ENCODE results near the gene SLC25A45. TPM values are rescaled to one million over a fixed set of nuclear protein-coding genes. Genes with fewer than 3 reads are reported as not detected.

The SLC25A45 gene
- total RNA-seq, 2 experiments from 2014 or later = 12.8 to 14.4 TPM

DNA sequence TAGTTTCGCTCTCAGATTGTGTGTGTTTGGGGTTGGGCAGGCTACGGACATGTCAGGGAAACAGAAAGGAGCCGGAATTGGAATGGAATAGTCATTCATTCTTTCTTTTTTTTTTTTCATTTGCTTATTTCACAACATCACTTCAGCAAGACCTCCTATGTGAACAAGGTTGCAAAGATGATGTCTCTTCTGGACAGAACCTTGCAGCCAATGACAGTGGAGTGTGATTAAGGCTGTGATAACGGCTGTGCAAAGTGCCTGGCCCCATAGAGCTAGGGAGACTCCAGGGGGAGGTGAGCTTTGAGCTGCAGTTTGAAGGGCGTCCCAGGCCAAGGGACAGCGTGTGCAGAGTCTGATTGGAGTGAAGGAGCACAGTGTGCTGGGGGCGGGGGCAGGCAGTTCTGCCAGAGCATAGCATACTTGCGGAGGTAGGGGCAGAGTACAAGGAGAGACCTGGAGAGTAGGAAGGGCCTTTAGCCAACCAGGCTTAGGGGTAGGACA, 24.5 kb downstream of the SLC25A45 start:
- ATAC-seq (no peak), DNase-seq (no peak)
- no peaks in the 10 kb centered on the region for H3K27me3 Mint-ChIP-seq
- peaks cover 16% of the 10 kb centered on the region for H3K4me1 Mint-ChIP-seq (ENCODE audit: low read depth)
- no peak overlapping the region for H3K27ac Mint-ChIP-seq
- no peak overlapping the region for H3K4me3 Mint-ChIP-seq
- intact Hi-C loops (cut with micrococcal nuclease) = no loop called here
- TF ChIP-seq, protein P1, sequence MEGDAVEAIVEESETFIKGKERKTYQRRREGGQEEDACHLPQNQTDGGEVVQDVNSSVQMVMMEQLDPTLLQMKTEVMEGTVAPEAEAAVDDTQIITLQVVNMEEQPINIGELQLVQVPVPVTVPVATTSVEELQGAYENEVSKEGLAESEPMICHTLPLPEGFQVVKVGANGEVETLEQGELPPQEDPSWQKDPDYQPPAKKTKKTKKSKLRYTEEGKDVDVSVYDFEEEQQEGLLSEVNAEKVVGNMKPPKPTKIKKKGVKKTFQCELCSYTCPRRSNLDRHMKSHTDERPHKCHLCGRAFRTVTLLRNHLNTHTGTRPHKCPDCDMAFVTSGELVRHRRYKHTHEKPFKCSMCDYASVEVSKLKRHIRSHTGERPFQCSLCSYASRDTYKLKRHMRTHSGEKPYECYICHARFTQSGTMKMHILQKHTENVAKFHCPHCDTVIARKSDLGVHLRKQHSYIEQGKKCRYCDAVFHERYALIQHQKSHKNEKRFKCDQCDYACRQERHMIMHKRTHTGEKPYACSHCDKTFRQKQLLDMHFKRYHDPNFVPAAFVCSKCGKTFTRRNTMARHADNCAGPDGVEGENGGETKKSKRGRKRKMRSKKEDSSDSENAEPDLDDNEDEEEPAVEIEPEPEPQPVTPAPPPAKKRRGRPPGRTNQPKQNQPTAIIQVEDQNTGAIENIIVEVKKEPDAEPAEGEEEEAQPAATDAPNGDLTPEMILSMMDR (IDR thresholded peaks at IDR 0.05) = no peak
- ChIA-PET POLR2A (interaction anchor here (1.5 to 3.3 kb wide), 4 partner anchors 13 to 148 kb away, joined by 5 to 20 read pairs (median 16); partner anchors contain the start of gene MALAT1), CTCF (interaction anchor here (1.4 to 2.4 kb wide), 2 partner anchors 28 to 43 kb away, joined by 6 to 12 read pairs; partner anchors contain the start of gene CDC42EP2)
- H3K9me3 Mint-ChIP-seq = no peaks in the 10 kb centered on the region
- no peaks in the 10 kb centered on the region for H3K36me3 Mint-ChIP-seq (ENCODE audit: low read depth)

GRCh38 chr11:65356394-65356972, 26.0 kb downstream of the SLC25A45 start:
- Mint-ChIP-seq H3K4me3 (peak overlapping the region; percentile 82), H3K36me3 (ENCODE audit: low read depth) (peaks cover 10% of the 10 kb centered on the region), H3K27ac (no peak overlapping the region), H3K27me3 (no peaks in the 10 kb centered on the region), H3K9me3 (no peaks in the 10 kb centered on the region), H3K4me1 (ENCODE audit: low read depth) (peaks cover 13% of the 10 kb centered on the region)
- TF ChIP-seq, protein P1 (IDR thresholded peaks at IDR 0.05) = no peak
- DNase-seq = no peak
- intact Hi-C loops (cut with micrococcal nuclease) = no loop called here
- ChIA-PET CTCF (interaction anchor here (0.9 to 2.4 kb wide), 7 partner anchors 18 to 115 kb away, joined by 3 to 12 read pairs (median 5); partner anchors contain the start of genes CDC42EP2 and DPF2), POLR2A (interaction anchor here (0.7 to 3.3 kb wide), 10 partner anchors 14 to 149 kb away, joined by 3 to 20 read pairs (median 4); partner anchors contain the start of genes MALAT1 and POLA2)
- ATAC-seq = no peak

DNA sequence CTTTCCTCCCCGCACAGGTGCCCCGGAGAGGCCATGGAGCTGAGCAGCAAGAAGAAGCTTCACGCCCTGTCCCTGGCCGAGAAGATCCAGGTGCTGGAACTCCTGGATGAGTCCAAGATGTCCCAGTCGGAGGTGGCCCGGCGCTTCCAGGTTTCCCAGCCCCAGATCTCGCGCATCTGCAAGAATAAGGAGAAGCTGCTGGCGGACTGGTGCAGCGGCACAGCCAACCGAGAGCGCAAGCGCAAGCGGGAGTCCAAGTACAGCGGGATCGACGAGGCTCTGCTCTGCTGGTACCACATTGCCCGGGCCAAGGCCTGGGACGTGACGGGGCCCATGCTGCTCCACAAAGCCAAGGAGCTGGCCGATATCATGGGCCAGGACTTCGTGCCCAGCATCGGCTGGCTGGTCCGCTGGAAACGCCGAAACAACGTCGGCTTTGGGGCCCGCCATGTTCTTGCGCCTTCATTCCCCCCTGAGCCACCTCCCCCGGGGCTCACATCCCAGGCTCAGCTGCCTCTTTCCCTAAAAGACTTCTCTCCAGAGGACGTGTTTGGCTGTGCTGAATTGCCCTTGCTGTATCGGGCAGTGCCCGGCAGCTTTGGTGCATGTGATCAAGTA, 26.6 kb downstream of the SLC25A45 start:
- H3K9me3 Mint-ChIP-seq = no peaks in the 10 kb centered on the region
- ChIA-PET CTCF (interaction anchor here (0.9 to 2.4 kb wide), 6 partner anchors 19 to 116 kb away, joined by 3 to 12 read pairs (median 5); partner anchors contain the start of genes CDC42EP2 and DPF2), POLR2A (interaction anchor here (0.5 to 3.3 kb wide), 13 partner anchors 17 to 260 kb away, joined by 3 to 20 read pairs (median 4); partner anchors contain the start of genes DPF2, MALAT1 and POLA2)
- H3K36me3 Mint-ChIP-seq (ENCODE audit: low read depth) = peaks cover 12% of the 10 kb centered on the region
- intact Hi-C loops (cut with micrococcal nuclease) = no loop called here
- DNase-seq (no peak), ATAC-seq (no peak)
- H3K4me3 Mint-ChIP-seq = peak overlapping the region; percentile 82
- H3K27ac Mint-ChIP-seq = no peak overlapping the region
- H3K27me3 Mint-ChIP-seq = no peaks in the 10 kb centered on the region
- TF ChIP-seq, protein P1 (IDR thresholded peaks at IDR 0.05) = no peak
- H3K4me1 Mint-ChIP-seq (ENCODE audit: low read depth) = peaks cover 13% of the 10 kb centered on the region

- H3K9me3 Mint-ChIP-seq = no peaks in the 10 kb centered on the region
- TF ChIP-seq, protein P1 (IDR thresholded peaks at IDR 0.05) = no peak
- H3K4me3 Mint-ChIP-seq = peak overlapping the region; percentile 82
- DNase-seq (peak; percentile 72), ATAC-seq (peak; percentile 5)
- H3K27ac Mint-ChIP-seq = peak overlapping the region; percentile 63
- no peaks in the 10 kb centered on the region for H3K27me3 Mint-ChIP-seq
- ChIA-PET POLR2A (interaction anchor here (0.7 to 3.3 kb wide), 10 partner anchors 17 to 194 kb away, joined by 3 to 20 read pairs (median 4); partner anchors contain the start of genes DPF2, MALAT1 and POLA2), CTCF (interaction anchor here (0.9 to 2.0 kb wide), 5 partner anchors 20 to 116 kb away, joined by 3 to 6 read pairs (median 5); partner anchors contain the start of gene DPF2)
- peaks cover 12% of the 10 kb centered on the region for H3K36me3 Mint-ChIP-seq (ENCODE audit: low read depth)
- intact Hi-C loops (cut with micrococcal nuclease) = no loop called here
- H3K4me1 Mint-ChIP-seq (ENCODE audit: low read depth) = peaks cover 13% of the 10 kb centered on the region
These were observed 27.3 kb downstream of the SLC25A45 start for GRCh38 chr11:65355013-65355775.
